Measurements from ENCODE around the gene ANGPT4. TPM values are rescaled to one million over a fixed set of nuclear protein-coding genes. Genes with fewer than 3 reads are reported as not detected.

ANGPT4 gene
- total RNA-seq = under 1 TPM in 1 of 2 donors, not detected in 1; 0.11 TPM

DNA sequence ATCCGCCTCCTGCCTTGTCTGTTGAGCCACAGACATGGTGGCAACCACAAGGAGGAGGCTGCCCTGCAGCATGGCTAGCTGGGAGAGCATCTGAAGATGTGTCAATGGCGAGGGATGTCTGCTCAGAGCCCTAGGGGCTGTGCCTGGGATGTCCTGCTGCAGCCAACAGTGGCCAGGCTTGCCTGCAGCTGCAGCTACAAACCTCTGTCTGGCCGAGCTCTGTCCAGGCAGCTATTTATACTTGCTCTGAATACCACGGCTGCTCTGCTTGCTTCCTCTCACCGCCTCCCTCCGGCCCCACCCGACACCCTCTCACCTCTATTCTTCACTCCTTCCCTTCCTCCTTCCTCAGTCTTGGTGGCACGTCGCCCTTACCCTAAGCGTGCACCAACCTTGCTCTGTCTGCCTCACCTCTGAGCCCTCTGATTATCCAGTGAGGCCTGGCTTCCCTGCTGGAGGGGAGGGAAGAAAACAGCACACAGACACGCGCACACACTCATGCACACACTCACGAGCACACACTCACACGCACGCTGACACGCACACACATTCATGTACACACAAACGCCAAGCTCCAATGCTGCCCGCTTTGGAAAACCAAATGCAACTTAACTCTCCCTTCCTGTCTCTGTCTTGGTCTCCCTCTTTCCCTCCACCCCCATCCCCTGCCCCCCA, at the start of gene ANGPT4:
TSS of gene ANGPT4 (minus strand) at position 210 of the 675 bp plus-strand sequence. CDS start at position 90, 120 bp downstream.
- H3K36me3 ChIP-seq = no peaks in the 10 kb centered on the region
- no peak within 1 kb of the TSS for H3K27ac ChIP-seq
- peaks cover 0 to 9% of the 10 kb centered on the region in 2 donors for H3K4me1 ChIP-seq
- no peaks in the 10 kb centered on the region for H3K9me3 ChIP-seq
- DNase-seq (ENCODE audit: low spot score) = no peak
- no peak within 1 kb of the TSS for H3K4me3 ChIP-seq
- TF ChIP-seq CTCF (IDR thresholded peaks at IDR 0.05) = no peak
- H3K27me3 ChIP-seq = no peaks in the 10 kb centered on the region

DNA sequence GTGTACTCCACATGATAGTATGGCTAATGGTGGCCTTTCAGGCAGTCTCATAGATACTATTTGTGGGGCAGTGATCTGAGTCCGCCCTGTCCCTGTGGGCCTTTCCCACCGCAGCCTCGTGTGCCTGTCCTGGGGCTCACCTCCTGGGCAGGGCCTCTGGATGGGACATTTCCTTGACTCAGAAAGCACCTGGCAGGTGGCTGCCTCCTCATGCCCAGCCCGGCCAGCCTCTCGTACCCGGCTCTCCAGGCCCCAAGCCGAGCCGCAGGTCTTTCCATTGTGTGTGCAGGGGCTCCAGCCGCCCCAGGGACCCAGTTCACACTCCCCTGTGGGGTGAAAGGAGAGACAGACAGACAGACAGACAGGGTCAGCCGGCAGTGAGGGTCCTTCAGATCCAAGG, 47.7 kb upstream of the ANGPT4 start:
- Histone ChIP-seq H3K27me3 (no peaks in the 10 kb centered on the region), H3K27ac (no peak overlapping the region), H3K9me3 (no peaks in the 10 kb centered on the region), H3K4me1 (no peaks in the 10 kb centered on the region), H3K4me3 (no peak overlapping the region), H3K36me3 (no peaks in the 10 kb centered on the region)
- DNase-seq (ENCODE audit: low spot score) = no peak
- no peak for TF ChIP-seq CTCF (IDR thresholded peaks at IDR 0.05)

DNA sequence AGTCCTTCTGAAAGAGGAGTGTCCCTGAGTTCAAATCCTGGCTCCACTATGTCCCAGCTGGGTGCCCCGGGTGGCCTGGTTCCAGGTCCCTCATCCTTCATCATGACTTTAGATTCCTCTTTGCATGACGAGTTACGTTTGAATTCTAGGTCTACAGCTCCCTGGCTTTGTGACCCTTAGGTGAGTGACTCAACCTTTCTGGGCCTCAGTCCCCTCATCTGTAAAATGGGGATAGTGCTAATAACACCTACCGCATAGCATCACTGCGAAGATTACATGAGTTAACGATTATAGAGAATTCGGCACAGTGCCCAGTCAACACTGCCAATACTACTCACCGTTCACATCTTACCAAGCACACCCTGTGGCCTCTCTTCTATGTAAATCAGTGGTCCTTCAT, 46.5 kb upstream of the ANGPT4 start:
- Histone ChIP-seq H3K27ac (no peak overlapping the region), H3K36me3 (no peaks in the 10 kb centered on the region), H3K4me1 (no peaks in the 10 kb centered on the region), H3K27me3 (no peaks in the 10 kb centered on the region), H3K9me3 (no peaks in the 10 kb centered on the region), H3K4me3 (no peak overlapping the region)
- no peak for DNase-seq (ENCODE audit: low spot score)
- TF ChIP-seq CTCF (IDR thresholded peaks at IDR 0.05) = no peak

DNA sequence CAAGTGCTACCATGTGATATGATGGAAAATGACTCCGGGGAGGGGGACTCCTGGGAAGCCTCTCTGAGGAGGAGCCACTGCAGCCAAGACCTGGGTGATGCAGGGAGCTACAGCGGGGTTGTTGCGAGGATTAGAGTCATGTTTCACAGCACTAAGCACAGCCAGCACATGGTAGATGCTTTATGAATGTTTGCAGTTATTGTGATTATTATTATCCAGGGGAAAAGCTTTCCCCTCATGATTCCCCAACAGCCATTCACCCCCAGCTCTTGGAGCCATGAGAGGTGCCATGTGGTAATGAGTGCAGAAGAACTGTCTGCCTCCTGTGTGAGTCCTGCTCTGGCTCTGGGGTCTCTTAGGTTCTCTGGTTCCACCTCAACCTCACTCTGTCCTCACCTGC, 46.1 kb upstream of the ANGPT4 start:
- no peak for DNase-seq (ENCODE audit: low spot score)
- Histone ChIP-seq H3K36me3 (no peaks in the 10 kb centered on the region), H3K9me3 (no peaks in the 10 kb centered on the region), H3K27ac (no peak overlapping the region), H3K27me3 (no peaks in the 10 kb centered on the region), H3K4me3 (no peak overlapping the region), H3K4me1 (no peaks in the 10 kb centered on the region)
- no peak for TF ChIP-seq CTCF (IDR thresholded peaks at IDR 0.05)

DNA sequence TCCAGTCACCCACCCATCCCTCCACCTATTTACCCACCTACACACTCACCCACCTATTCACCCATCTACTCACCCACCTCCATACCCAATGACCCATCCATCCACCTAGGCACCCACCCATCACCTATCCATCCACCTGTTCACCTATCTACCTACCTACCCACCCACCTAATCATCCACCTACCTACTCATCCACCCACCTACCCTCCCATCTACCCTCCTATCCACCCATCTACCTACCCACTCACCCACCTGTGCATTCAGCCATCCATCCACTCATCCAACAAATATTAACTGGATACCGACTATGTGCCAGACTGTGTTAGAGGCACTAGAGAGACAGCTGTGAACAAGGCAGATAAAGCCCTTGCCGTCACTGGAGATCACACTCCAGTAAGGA, 45.6 kb upstream of the ANGPT4 start:
- H3K4me3 ChIP-seq = no peak overlapping the region
- no peak overlapping the region for H3K27ac ChIP-seq
- no peaks in the 10 kb centered on the region for H3K4me1 ChIP-seq
- no peak for DNase-seq (ENCODE audit: low spot score)
- H3K36me3 ChIP-seq = no peaks in the 10 kb centered on the region
- H3K27me3 ChIP-seq = no peaks in the 10 kb centered on the region
- no peak for TF ChIP-seq CTCF (IDR thresholded peaks at IDR 0.05)
- H3K9me3 ChIP-seq = no peaks in the 10 kb centered on the region
